Trophoblast cell (in vitro differentiated cells and primary cell): ENCODE measurements around the gene KCNJ10.

Experiments used
- DNase-seq, 2 donors: peaks; one replicate each; pipeline ENCODE4 v3.0.0-alpha.2; 2016
- H2AFZ ChIP-seq: 2 replicates; pipeline ENCODE4 v1.6.1; 2013; ENCODE audit warnings: low read length, moderate library complexity, mild to moderate bottlenecking; ENCODE audit not compliant: insufficient read depth, poor library complexity
- H2AK5ac ChIP-seq: 2 replicates; pipeline ENCODE4 v1.6.1; 2013; ENCODE audit warnings: mild to moderate bottlenecking, low read length
- H2BK120ac ChIP-seq: 2 replicates; pipeline ENCODE4 v1.6.1; 2013; ENCODE audit warnings: low read length, mild to moderate bottlenecking, moderate library complexity; ENCODE audit not compliant: insufficient read depth, poor library complexity
- H2BK12ac ChIP-seq: 2 replicates; pipeline ENCODE4 v1.6.1; 2013; ENCODE audit warnings: mild to moderate bottlenecking, low read length, moderate library complexity
- H2BK5ac ChIP-seq: 2 replicates; pipeline ENCODE4 v1.6.1; 2013; ENCODE audit warnings: low read length, low read depth, moderate library complexity, mild to moderate bottlenecking; ENCODE audit not compliant: poor library complexity
- H3K14ac ChIP-seq: 2 replicates; pipeline ENCODE4 v1.6.1; 2013; ENCODE audit warnings: mild to moderate bottlenecking, low read length
- H3K18ac ChIP-seq: 2 replicates; pipeline ENCODE4 v1.6.1; 2013; ENCODE audit warnings: mild to moderate bottlenecking, low read length
- H3K23ac ChIP-seq: 2 replicates; pipeline ENCODE4 v1.6.1; 2013; ENCODE audit warnings: low read length
- H3K27ac ChIP-seq: 2 replicates; pipeline ENCODE4 v1.5.1; 2013; ENCODE audit warnings: low read depth, mild to moderate bottlenecking, inconsistent platforms, low read length, moderate library complexity
- H3K27me3 ChIP-seq: 2 replicates; pipeline ENCODE4 v1.6.1; 2013; ENCODE audit warnings: inconsistent platforms, mild to moderate bottlenecking, low read length, moderate library complexity; ENCODE audit not compliant: insufficient read depth
- H3K36me3 ChIP-seq, 2 experiments: 1 replicate in 1 of 2; 2 replicates in 1 of 2; pipeline ENCODE4 v1.6.1; 2013; ENCODE audit warnings: low read length in 2 of 2, mild to moderate bottlenecking in 2 of 2, moderate library complexity in 1 of 2; ENCODE audit not compliant: insufficient read depth in 2 of 2, control insufficient read depth in 1 of 2
- H3K4ac ChIP-seq: 2 replicates; pipeline ENCODE4 v1.6.1; 2013; ENCODE audit warnings: low read depth, mild to moderate bottlenecking, low read length, moderate library complexity
- H3K4me1 ChIP-seq, 2 experiments: 1 replicate in 1 of 2; 2 replicates in 1 of 2; pipeline ENCODE4 v1.6.1; 2013; ENCODE audit warnings: low read length in 2 of 2, mild to moderate bottlenecking in 2 of 2, moderate library complexity in 1 of 2; ENCODE audit not compliant: insufficient read depth in 2 of 2, control insufficient read depth in 1 of 2
- H3K4me2 ChIP-seq: 2 replicates; pipeline ENCODE4 v1.6.1; 2013; ENCODE audit warnings: inconsistent platforms, mild to moderate bottlenecking, low read length, moderate library complexity
- H3K4me3 ChIP-seq: 2 replicates; pipeline ENCODE4 v1.5.1; 2013; ENCODE audit warnings: mild to moderate bottlenecking, low read depth, low read length, inconsistent platforms
- H3K79me1 ChIP-seq: one replicate; pipeline ENCODE4 v1.6.1; 2013; ENCODE audit warnings: low read length
- H3K79me2 ChIP-seq: 2 replicates; pipeline ENCODE4 v1.6.1; 2013; ENCODE audit warnings: low read length, mild to moderate bottlenecking; ENCODE audit not compliant: control insufficient read depth, insufficient read depth, poor library complexity
- H3K9ac ChIP-seq: 2 replicates; pipeline ENCODE4 v1.6.1; 2013; ENCODE audit warnings: mild to moderate bottlenecking, low read length
- H3K9me3 ChIP-seq: 2 replicates; pipeline ENCODE4 v1.6.1; 2013; ENCODE audit warnings: low read depth, mild to moderate bottlenecking, control low read depth, inconsistent platforms, low read length; ENCODE audit not compliant: insufficient read depth
- H4K12ac ChIP-seq: 2 replicates; pipeline ENCODE4 v1.6.1; 2013; ENCODE audit warnings: low read depth, mild to moderate bottlenecking, low read length, moderate library complexity
- H4K8ac ChIP-seq: 2 replicates; pipeline ENCODE4 v1.6.1; 2013; ENCODE audit warnings: low read depth, mild to moderate bottlenecking, low read length, moderate library complexity
- H4K91ac ChIP-seq: one replicate; pipeline ENCODE4 v1.6.1; 2013; ENCODE audit warnings: low read depth, mild to moderate bottlenecking, low read length, moderate library complexity
- WGBS: extraction: QIAGEN DNeasy Blood & Tissue Kit; methylation state at CpG from one replicate; pipeline ENCODE4 v1.1.7; 2013; ENCODE audit warnings: missing lambda C conversion rate; ENCODE audit not compliant: insufficient read length, insufficient coverage; ENCODE audit errors: extremely low coverage; 5-methylcytosine and 5-hydroxymethylcytosine counted together

KCNJ10 gene

DNA sequence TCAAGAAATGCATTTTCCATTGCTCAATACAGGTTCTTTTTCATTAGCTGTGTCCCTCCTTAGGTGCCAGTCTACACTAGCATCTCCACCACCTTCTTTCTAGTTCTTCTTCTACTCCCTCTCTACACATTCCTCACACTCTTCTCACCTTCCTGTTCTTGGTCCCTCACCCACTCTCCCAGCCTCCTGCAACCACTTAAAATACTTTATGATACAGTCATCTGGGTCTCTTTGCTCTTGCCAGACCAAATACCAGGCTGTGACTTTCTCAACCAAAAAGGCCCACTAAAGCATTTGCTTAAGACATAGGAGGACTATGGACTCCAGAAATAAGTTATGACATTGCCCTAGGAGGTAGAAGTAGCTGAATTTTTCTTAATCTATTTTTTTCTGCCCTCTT is 73.3 kb downstream of the KCNJ10 start:
- Histone ChIP-seq H3K4me1 (peaks cover 0 to 2% of the 10 kb centered on the region in 2 experiments), H3K27ac (no peak overlapping the region), H3K4ac (no peak overlapping the region), H3K4me3 (no peak overlapping the region), H2BK120ac (no peak overlapping the region), H3K18ac (no peak overlapping the region), H2BK12ac (no peak overlapping the region), H2AK5ac (no peak overlapping the region), H3K23ac (no peak overlapping the region), H4K91ac (no peak overlapping the region), H3K36me3 (no peaks in the 10 kb centered on the region), H3K27me3 (no peaks in the 10 kb centered on the region), H3K4me2 (no peak overlapping the region), H4K8ac (no peak overlapping the region), H3K14ac (no peak overlapping the region), H3K9ac (no peak overlapping the region), H4K12ac (no peak overlapping the region), H3K9me3 (no peaks in the 10 kb centered on the region), H3K79me2 (no peaks in the 10 kb centered on the region), H2AFZ (no peak overlapping the region), H2BK5ac (no peak overlapping the region), H3K79me1 (no peaks in the 10 kb centered on the region)
- DNase-seq, result peak; percentile 56 to 76

DNA sequence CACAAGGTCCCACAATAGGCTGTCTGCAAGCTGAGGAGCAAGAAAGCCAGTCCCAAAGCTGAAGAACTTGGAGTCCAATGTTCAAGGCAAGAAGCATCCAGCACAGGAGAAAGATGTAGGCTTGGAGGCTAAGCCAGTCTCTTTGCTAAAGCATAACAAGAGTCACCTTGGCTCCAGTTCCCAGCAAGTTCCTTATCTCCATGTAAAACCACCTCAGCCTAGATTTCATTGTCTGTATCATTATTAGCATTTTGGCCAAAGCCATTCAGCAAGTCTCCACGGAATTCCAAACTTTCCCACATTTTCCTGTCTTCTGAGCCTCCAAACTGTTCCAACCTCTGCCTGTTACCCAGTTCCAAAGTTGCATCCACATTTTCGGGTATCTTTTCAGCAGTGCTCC is 75.1 kb downstream of the KCNJ10 start:
- Histone ChIP-seq H4K91ac (no peak overlapping the region), H3K36me3 (no peaks in the 10 kb centered on the region), H3K4me1 (peaks cover 0 to 2% of the 10 kb centered on the region in 2 experiments), H3K79me2 (no peaks in the 10 kb centered on the region), H2AFZ (no peak overlapping the region), H2BK5ac (no peak overlapping the region), H3K9ac (no peak overlapping the region), H3K4me3 (no peak overlapping the region), H2AK5ac (no peak overlapping the region), H4K8ac (no peak overlapping the region), H3K4me2 (no peak overlapping the region), H3K18ac (no peak overlapping the region), H4K12ac (no peak overlapping the region), H3K23ac (no peak overlapping the region), H3K27me3 (no peaks in the 10 kb centered on the region), H3K14ac (no peak overlapping the region), H3K27ac (no peak overlapping the region), H3K9me3 (no peaks in the 10 kb centered on the region), H3K4ac (no peak overlapping the region), H2BK12ac (no peak overlapping the region), H3K79me1 (no peaks in the 10 kb centered on the region), H2BK120ac (no peak overlapping the region)
- no peak for DNase-seq
- no CpG with 5 or more reads among the region's 2 CpGs for WGBS

DNA sequence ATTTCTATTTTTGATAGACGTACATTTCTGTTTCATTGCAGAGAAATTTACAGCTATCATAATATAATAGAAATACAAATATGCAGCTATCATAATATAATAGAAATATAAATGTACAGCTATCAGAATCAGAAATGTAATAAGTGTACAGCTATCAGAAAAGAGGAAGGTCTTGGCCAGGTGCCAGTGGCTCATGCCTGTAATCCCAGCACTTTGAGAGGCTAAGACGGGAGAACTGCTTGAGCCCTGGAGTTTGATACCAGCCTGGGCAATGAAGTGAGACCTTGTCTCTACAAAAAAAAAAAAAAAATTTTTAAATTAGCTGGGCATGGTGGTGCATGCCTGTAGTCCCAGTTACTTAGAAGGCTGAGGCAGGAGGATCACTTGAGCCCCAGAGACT is 76.0 kb downstream of the KCNJ10 start:
- H3K36me3 ChIP-seq, result no peaks in the 10 kb centered on the region
- H4K8ac ChIP-seq, result no peak overlapping the region

DNA sequence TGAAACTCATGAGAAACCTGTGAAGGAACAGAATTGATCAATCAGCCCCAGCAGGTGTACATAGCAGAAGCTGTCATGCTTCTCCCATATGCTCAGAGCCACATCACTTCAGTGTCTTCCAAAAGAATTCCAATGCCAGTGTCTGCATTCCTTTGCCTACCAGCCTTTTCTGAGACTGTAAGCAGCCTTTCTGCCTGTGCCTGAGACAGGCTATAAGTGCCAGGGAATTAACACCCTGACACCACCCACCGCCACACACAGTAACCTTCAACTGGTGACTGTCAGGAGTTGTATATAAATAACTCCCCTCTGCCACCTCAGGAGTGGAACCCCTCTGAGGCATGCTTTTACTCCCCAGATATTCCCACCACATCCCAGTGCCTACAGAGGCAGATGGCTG is 77.8 kb downstream of the KCNJ10 start:
- no peaks in the 10 kb centered on the region for H3K9me3 ChIP-seq

More for the DNA sequence above, 76.0 kb downstream of the KCNJ10 start:
- Histone ChIP-seq H3K9ac (no peak overlapping the region), H4K91ac (no peak overlapping the region), H4K12ac (no peak overlapping the region), H3K14ac (no peak overlapping the region), H3K23ac (no peak overlapping the region), H2AFZ (no peak overlapping the region), H3K9me3 (no peaks in the 10 kb centered on the region), H2BK5ac (no peak overlapping the region), H2AK5ac (no peak overlapping the region), H3K4me2 (no peak overlapping the region), H3K27me3 (no peaks in the 10 kb centered on the region), H3K79me2 (no peaks in the 10 kb centered on the region), H3K27ac (no peak overlapping the region), H3K4me3 (no peak overlapping the region), H3K79me1 (no peaks in the 10 kb centered on the region), H3K4me1 (peaks cover 0 to 2% of the 10 kb centered on the region in 2 experiments), H2BK12ac (no peak overlapping the region), H3K4ac (no peak overlapping the region), H3K18ac (no peak overlapping the region), H2BK120ac (no peak overlapping the region)
- no CpG with 5 or more reads among the region's 2 CpGs for WGBS
- no peak for DNase-seq

More for the DNA sequence above, 77.8 kb downstream of the KCNJ10 start:
- H3K4me1 ChIP-seq, result peaks cover 0 to 2% of the 10 kb centered on the region in 2 experiments
- H3K9ac ChIP-seq, result no peak overlapping the region
- no peak overlapping the region for H3K4ac ChIP-seq
- H3K27ac ChIP-seq, result no peak overlapping the region
- no peak overlapping the region for H2AK5ac ChIP-seq
- H3K23ac ChIP-seq, result no peak overlapping the region
- no peak overlapping the region for H3K18ac ChIP-seq
- H3K79me2 ChIP-seq, result no peaks in the 10 kb centered on the region
- no peak for DNase-seq
- no peak overlapping the region for H2BK12ac ChIP-seq
- no peaks in the 10 kb centered on the region for H3K79me1 ChIP-seq
- no peak overlapping the region for H2AFZ ChIP-seq
- H2BK5ac ChIP-seq, result no peak overlapping the region
- H3K4me3 ChIP-seq, result no peak overlapping the region
- H3K27me3 ChIP-seq, result no peaks in the 10 kb centered on the region
- no peaks in the 10 kb centered on the region for H3K36me3 ChIP-seq
- H3K14ac ChIP-seq, result no peak overlapping the region
- no peak overlapping the region for H4K12ac ChIP-seq
- no peak overlapping the region for H3K4me2 ChIP-seq
- no CpG with 5 or more reads among the region's 1 CpG for WGBS
- no peak overlapping the region for H2BK120ac ChIP-seq
- no peak overlapping the region for H4K91ac ChIP-seq
- no peak overlapping the region for H4K8ac ChIP-seq
